Stomach (tissue), 9 donors: ENCODE measurements around the gene LONP2. TPM values are rescaled to one million over a fixed set of nuclear protein-coding genes. Genes with fewer than 3 reads are reported as not detected.

Experiments
- DNase-seq, 2 donors: peaks; one replicate each; pipeline versions ENCODE4 v3.0.0 to v3.0.0-alpha.2; 2013 to 2019
- H3K27ac ChIP-seq, 5 donors: fragments of 200-600 bp in 4 of 5; sonication (generic) in 4 of 5; one replicate each; pipeline ENCODE4 v1.5.1; 2013 to 2019; ENCODE audit warnings: mild to moderate bottlenecking in 1 of 5, moderate library complexity in 1 of 5
- H3K27me3 ChIP-seq, 3 donors: fragments of 200-600 bp; sonication (generic); one replicate each; pipeline ENCODE4 v1.5.1; 2017 to 2019; ENCODE audit warnings: mixed run types in 1 of 3
- H3K36me3 ChIP-seq, 4 donors: fragments of 200-600 bp; sonication (generic); 1 replicate in 3 of 4; 2 replicates in 1 of 4; pipeline ENCODE4 v1.5.1; 2016 to 2019
- H3K4me1 ChIP-seq, 4 donors: fragments of 200-600 bp; sonication (generic); one replicate each; pipeline ENCODE4 v1.5.1; 2016 to 2019
- H3K4me3 ChIP-seq, 4 donors: fragments of 200-600 bp; sonication (generic) in 3 of 4; one replicate each; pipeline ENCODE4 v1.5.1; 2016 to 2019; ENCODE audit warnings: mild to moderate bottlenecking in 1 of 4
- H3K9me3 ChIP-seq, 4 donors: fragments of 200-600 bp; sonication (generic); one replicate each; pipeline ENCODE4 v1.5.1; 2016 to 2019
- EP300 ChIP-seq: sonication (generic); formaldehyde crosslinking; IDR thresholded peaks from one replicate; pipeline ENCODE4 v1.6.1; 2017; ENCODE audit warnings: antibody characterized with exemption
- POLR2A ChIP-seq, 4 donors: fragments of 450-650 bp; IDR thresholded peaks; one replicate each; pipeline ENCODE4 v1.6.1; 2016; ENCODE audit warnings: antibody characterized with exemption in 4 of 4, control low read depth in 2 of 4, mild to moderate bottlenecking in 1 of 4, moderate library complexity in 1 of 4
- POLR2AphosphoS5 ChIP-seq, 3 donors: sonication (generic); formaldehyde crosslinking; IDR thresholded peaks; one replicate each; pipeline ENCODE4 v1.6.1; 2016; ENCODE audit warnings: antibody characterized with exemption in 3 of 3
- WGBS, 5 donors: extraction: QIAGEN DNeasy Blood & Tissue Kit in 3 of 5; methylation state at CpG; one replicate each; pipeline versions ENCODE4 v1.1.5 to v1.1.7; 2013 to 2018; 5-methylcytosine and 5-hydroxymethylcytosine counted together
- intact Hi-C: fragments of 100-400 bp; cut with DNase I; formaldehyde crosslinking; loops from one replicate; pipeline ENCODE4 v1.15.1; 2023; ENCODE audit warnings: low total_unique reads
- polyA plus RNA-seq, 3 donors: library from polyadenylated mRNA; stranded (reverse); fragments of 200-250 nt; gene quantifications; one replicate each; pipeline ENCODE4 v1.2.3, GENCODE V29; 2013
- total RNA-seq, 5 donors: library from RNA; depleted of rRNA; stranded (reverse); fragments of >200 nt; gene quantifications; one replicate each; pipeline versions ENCODE4 v1.1.0 to v1.2.3, GENCODE V29; 2014 to 2016
- TF ChIP-seq, protein P1 (sequence below), 7 experiments: fragments of 450-650 bp in 4 of 7; fragments of 200-600 bp in 3 of 7; sonication (generic) in 3 of 7; IDR thresholded peaks; one replicate each; pipeline ENCODE4 v1.5.1; 2016 to 2019; ENCODE audit warnings: antibody characterized with exemption in 7 of 7, control low read depth in 2 of 7, mild to moderate bottlenecking in 1 of 7
- donor health status: healthy with polysubstance abuse.
- donor health status: Bipolar disorder and iron deficiency.
- donor health status: healthy.

Gene LONP2
- total and polyA plus RNA-seq, 8 donors: 13.0 to 140 (median 26.7) TPM

GRCh38 chr16:48261569-48261968, 17.5 kb downstream of the LONP2 start:
- TF ChIP-seq POLR2AphosphoS5 (IDR thresholded peaks at IDR 0.05) (no peak), POLR2A (IDR thresholded peaks at IDR 0.05) (no peak), EP300 (no peak)
- TF ChIP-seq, protein P1, sequence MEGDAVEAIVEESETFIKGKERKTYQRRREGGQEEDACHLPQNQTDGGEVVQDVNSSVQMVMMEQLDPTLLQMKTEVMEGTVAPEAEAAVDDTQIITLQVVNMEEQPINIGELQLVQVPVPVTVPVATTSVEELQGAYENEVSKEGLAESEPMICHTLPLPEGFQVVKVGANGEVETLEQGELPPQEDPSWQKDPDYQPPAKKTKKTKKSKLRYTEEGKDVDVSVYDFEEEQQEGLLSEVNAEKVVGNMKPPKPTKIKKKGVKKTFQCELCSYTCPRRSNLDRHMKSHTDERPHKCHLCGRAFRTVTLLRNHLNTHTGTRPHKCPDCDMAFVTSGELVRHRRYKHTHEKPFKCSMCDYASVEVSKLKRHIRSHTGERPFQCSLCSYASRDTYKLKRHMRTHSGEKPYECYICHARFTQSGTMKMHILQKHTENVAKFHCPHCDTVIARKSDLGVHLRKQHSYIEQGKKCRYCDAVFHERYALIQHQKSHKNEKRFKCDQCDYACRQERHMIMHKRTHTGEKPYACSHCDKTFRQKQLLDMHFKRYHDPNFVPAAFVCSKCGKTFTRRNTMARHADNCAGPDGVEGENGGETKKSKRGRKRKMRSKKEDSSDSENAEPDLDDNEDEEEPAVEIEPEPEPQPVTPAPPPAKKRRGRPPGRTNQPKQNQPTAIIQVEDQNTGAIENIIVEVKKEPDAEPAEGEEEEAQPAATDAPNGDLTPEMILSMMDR (IDR thresholded peaks at IDR 0.05): no peak
- Histone ChIP-seq H3K36me3 (peaks cover 11 to 96% (median 85%) of the 10 kb centered on the region in 4 donors), H3K4me3 (no peak overlapping the region), H3K27ac (no peak overlapping the region), H3K9me3 (no peaks in the 10 kb centered on the region), H3K27me3 (no peaks in the 10 kb centered on the region), H3K4me1 (peaks cover 0 to 6% (median 5%) of the 10 kb centered on the region in 4 donors)
- 89 to 97% (median 96%) methylated on average over 1 of the region's 1 CpG for WGBS, 5 donors
- intact Hi-C loops: no loop called here
- DNase-seq: no peak

DNA sequence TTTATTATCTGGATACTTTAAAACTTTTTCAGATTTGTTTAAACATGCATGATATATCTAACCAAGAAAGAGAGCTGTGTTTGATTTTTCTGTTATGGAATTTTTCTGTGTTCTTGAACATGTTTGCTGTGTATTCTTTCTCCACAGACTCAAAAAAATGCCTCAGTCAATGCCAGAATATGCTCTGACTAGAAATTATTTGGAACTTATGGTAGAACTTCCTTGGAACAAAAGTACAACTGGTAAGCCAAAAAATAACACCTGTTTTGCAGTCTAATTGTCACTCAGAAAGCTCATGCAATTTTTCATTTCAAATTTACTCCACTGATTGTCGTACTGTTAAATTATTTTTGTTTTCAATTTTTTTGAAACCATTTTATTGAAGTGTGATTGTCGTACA, 18.5 kb downstream of the LONP2 start:
- WGBS, 5 donors: 97 to 98% (median 98%) methylated on average over 2 of the region's 2 CpGs

DNA sequence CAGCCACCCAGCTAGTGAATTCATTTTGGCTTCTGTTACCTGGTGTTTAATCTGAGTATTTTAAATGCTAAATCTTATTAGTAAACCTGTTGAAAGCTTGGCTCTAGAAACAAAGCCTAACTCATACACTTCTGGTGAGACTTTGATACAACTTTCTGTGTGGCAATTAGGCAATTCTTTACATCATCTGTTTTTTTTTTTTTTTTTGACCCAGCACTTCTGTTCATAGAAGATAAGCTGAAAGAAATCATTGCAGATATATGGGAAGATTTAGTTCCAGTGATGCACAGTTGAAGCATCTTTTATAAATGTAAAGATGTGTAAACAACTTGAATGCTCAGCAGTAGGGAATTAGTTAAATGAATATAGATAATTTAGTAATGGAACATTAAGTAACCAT, 24.9 kb downstream of the LONP2 start:
- H3K9me3 ChIP-seq: no peaks in the 10 kb centered on the region
- peaks cover 12 to 64% (median 55%) of the 10 kb centered on the region in 4 donors for H3K36me3 ChIP-seq
- no peak for DNase-seq
- H3K27me3 ChIP-seq: no peaks in the 10 kb centered on the region
- intact Hi-C loops: no loop called here
- peaks cover 0 to 18% (median 7%) of the 10 kb centered on the region in 4 donors for H3K4me1 ChIP-seq
- TF ChIP-seq POLR2A (IDR thresholded peaks at IDR 0.05): no peak
- no peak for TF ChIP-seq POLR2AphosphoS5 (IDR thresholded peaks at IDR 0.05)
- no peak for TF ChIP-seq EP300
- TF ChIP-seq, protein P1 (IDR thresholded peaks at IDR 0.05): no peak
- no peak overlapping the region for H3K27ac ChIP-seq
- no peak overlapping the region for H3K4me3 ChIP-seq

More for the DNA sequence above, 18.5 kb downstream of the LONP2 start:
- H3K27me3 ChIP-seq: no peaks in the 10 kb centered on the region
- H3K36me3 ChIP-seq: peaks cover 11 to 96% (median 90%) of the 10 kb centered on the region in 4 donors
- no peak overlapping the region for H3K4me3 ChIP-seq
- H3K9me3 ChIP-seq: no peaks in the 10 kb centered on the region
- intact Hi-C loops: no loop called here
- H3K27ac ChIP-seq: no peak overlapping the region
- H3K4me1 ChIP-seq: no peaks in the 10 kb centered on the region
- DNase-seq: no peak
- no peak for TF ChIP-seq POLR2A (IDR thresholded peaks at IDR 0.05)
- no peak for TF ChIP-seq EP300

GRCh38 chr16:48271728-48272127, 27.6 kb downstream of the LONP2 start:
- TF ChIP-seq POLR2A (IDR thresholded peaks at IDR 0.05): no peak
- TF ChIP-seq POLR2AphosphoS5 (IDR thresholded peaks at IDR 0.05): no peak
- TF ChIP-seq, protein P1 (IDR thresholded peaks at IDR 0.05): no peak
- no peak for TF ChIP-seq EP300
- peak overlapping the region in 1 of 5 donors; percentile 59 for H3K27ac ChIP-seq
- no peak overlapping the region for H3K4me3 ChIP-seq
- H3K4me1 ChIP-seq: peaks cover 0 to 33% (median 18%) of the 10 kb centered on the region in 4 donors
- H3K9me3 ChIP-seq: no peaks in the 10 kb centered on the region
- WGBS, 5 donors: 58 to 85% (median 81%) methylated on average over 5 of the region's 5 CpGs
- H3K27me3 ChIP-seq: no peaks in the 10 kb centered on the region
- peaks cover 7 to 47% (median 43%) of the 10 kb centered on the region in 4 donors for H3K36me3 ChIP-seq
- peak in 1 of 2 donors; percentile 19 for DNase-seq
- intact Hi-C loops: no loop called here

DNA sequence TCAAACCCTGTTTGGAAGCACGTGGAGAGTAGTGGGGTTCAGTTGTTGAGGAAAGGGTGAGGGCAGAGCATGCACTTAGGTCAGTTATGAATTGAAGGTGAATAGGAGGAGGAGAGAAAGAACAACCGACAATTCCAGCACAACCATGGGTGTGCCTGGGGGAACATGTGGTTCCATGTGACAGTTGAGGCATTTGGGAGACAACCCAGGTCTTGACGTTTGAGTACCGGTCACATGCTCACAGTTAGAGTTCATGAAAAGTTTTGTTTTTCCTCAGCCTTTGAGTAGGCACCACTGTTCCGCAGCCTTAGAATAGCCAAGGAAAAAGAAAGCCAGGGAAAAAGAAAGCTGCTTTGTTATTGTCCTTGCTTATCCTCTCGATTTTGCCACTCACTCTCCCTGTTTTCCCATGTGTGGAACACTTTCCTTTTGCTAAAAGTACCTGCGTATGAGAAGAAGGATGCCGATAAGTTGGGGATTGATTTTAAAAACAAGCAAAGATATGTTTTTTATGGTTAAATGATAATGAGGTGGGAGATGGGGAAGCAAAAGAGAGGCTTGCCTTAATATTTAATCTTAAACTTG, 28.8 kb downstream of the LONP2 start:
- intact Hi-C loops: no loop called here
- Histone ChIP-seq H3K4me3 (no peak overlapping the region), H3K9me3 (no peaks in the 10 kb centered on the region), H3K4me1 (peaks cover 0 to 40% (median 24%) of the 10 kb centered on the region in 4 donors), H3K27ac (peak overlapping the region in 1 of 5 donors; percentile 59), H3K36me3 (peaks cover 7 to 45% (median 44%) of the 10 kb centered on the region in 4 donors), H3K27me3 (no peaks in the 10 kb centered on the region)
- TF ChIP-seq POLR2A (IDR thresholded peaks at IDR 0.05): no peak
- no peak for TF ChIP-seq POLR2AphosphoS5 (IDR thresholded peaks at IDR 0.05)
- no peak for TF ChIP-seq EP300
- TF ChIP-seq, protein P1 (IDR thresholded peaks at IDR 0.05): no peak
- peak in 1 of 2 donors; percentile 9 for DNase-seq
- 72 to 85% (median 81%) methylated on average over 8 of the region's 8 CpGs for WGBS, 5 donors
